HG03064 (cell line): ENCODE data around the gene KIRREL3.

Experiments used
- ATAC-seq: cut with Tn5 transposase; IDR thresholded peaks from one replicate; pipeline ENCODE4 v1.9.1; 2021; ENCODE audit warnings: low read depth; ENCODE audit not compliant: unreplicated experiment

KIRREL3 gene

GRCh38 chr11:126612671-126613070, 387.9 kb downstream of the KIRREL3 start:
- no peak for ATAC-seq

- no peak for ATAC-seq
Observed at GRCh38 chr11:126611438-126611837, 389.1 kb downstream of the KIRREL3 start.

GRCh38 chr11:126608658-126609057, 391.9 kb downstream of the KIRREL3 start:
- ATAC-seq, result no peak

DNA sequence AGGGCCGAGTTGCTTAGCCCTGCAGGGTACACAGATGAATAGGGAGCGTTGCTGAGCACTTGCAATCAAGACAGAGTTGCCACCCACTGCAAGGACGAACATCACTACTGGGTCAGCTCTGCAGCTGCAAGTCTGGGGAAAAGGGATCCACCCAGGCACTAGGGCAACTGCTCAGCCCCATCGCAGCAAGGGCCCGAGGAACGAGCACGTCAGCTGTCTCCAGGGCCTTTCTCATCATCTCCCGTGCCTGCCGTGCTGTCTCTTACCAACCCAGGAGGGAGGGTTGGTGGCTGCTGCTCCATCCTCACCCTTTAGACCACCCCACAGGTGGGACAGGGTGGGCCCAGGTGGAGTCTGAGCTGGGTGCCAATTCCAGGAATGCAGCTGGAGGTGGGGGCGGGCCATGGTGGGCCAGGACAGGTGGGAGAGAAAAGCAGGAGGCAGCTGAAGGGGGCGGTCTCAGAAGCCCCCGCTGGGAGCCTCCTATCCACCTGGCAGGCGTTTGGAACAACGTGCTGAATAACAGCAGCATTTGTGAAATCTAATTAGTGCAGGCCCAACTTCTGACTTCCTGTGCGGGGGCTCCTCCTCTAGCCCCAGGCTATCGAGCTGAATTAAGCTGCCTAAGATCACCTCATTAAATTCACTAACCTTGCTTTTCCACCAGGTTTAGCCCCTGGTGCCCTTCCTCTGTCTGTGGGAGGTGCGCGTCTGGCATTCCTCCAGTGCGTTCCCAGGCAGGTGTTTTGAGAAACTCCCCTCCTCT, 392.6 kb downstream of the KIRREL3 start:
- no peak for ATAC-seq

DNA sequence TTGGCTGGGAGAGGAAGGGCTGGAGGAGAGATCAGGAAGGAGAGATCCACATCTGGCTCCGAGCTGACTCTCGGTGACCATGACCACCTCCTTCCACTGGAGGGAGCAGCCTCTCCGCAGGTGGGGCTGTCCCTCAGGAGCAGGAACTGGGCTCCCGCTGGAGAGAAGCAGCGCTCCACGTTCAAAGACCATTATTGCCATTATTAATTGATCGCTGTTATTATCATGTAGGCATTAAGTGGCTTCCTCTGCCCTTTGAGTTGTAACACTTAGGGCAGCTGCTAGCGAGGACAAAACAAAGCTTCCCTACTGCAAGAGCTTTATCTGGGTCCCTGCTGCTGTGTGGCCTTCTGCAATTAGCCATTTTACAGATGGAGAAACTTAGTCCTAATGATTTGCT, 393.2 kb downstream of the KIRREL3 start:
- ATAC-seq, result no peak

GRCh38 chr11:126606484-126606883, 394.1 kb downstream of the KIRREL3 start:
- no peak for ATAC-seq

- ATAC-seq, result no peak
Observed at GRCh38 chr11:126604461-126604860, 396.1 kb downstream of the KIRREL3 start.

DNA sequence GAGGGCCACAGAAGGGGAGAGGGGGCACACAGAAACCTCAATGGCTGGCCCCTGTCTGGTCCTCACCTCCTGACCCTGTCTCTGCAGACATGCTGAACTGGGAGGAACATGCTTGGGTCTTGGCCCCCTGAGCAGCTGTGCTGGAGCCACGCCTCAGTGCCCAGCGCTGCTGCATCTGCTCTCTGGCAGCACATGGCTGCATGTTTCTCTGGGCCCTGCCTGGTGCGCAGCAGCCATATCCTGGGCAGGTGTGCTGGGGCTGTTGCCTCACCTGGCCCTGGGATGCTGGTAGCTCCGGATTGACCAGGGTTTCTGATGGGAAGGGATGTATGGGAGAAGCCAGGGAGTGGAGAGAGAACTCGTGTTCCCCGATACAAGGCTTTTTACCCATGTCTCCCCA, 397.1 kb downstream of the KIRREL3 start:
- ATAC-seq, result no peak

DNA sequence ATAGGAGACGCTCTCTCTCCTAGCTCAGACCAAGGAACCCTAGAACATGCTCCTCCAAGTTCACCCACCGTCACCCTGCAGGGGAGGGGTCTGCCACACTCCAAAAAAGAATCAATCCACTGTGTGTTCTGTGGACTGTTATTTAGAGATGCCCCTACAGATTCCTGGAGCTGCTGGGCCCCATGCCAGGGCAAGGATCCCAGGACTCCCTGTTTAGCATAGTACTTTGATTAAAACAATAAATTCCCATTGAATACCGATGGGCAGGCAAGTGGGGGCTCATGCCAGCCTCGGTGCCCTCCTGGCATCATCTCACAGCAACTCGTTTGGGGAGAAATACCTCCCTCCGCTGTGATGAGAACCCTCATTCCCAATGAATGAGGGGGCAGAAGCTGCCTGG, 397.6 kb downstream of the KIRREL3 start:
- ATAC-seq, result no peak

DNA sequence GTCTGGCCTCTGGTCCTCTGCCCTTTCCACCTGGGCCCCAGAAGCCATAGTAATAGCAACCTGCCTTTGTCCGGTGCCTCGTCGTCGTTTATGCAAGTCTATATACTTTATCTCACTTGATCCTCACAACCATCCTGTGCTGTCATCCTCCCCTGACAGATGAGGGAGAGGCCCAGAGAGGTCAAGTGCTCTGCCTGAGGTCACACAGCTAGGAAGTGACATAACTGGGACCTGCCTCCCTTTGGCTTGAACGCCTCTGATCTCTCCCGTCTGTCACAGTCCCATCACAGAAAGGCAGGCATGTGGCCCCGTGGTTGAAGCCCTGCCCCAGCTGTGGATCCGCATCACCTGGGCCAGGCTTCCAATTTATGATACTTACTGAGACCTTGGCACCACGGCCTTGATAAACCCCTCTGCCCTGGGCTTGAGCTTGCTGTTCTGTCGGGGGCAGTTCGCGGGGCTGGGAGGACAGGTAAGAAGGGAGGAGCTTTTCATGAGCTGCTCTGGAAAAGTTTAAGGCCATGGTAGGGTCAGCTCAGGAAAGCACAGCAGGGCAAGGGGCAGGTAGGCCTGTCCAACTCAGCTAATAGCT, 398.1 kb downstream of the KIRREL3 start:
- no peak for ATAC-seq

DNA sequence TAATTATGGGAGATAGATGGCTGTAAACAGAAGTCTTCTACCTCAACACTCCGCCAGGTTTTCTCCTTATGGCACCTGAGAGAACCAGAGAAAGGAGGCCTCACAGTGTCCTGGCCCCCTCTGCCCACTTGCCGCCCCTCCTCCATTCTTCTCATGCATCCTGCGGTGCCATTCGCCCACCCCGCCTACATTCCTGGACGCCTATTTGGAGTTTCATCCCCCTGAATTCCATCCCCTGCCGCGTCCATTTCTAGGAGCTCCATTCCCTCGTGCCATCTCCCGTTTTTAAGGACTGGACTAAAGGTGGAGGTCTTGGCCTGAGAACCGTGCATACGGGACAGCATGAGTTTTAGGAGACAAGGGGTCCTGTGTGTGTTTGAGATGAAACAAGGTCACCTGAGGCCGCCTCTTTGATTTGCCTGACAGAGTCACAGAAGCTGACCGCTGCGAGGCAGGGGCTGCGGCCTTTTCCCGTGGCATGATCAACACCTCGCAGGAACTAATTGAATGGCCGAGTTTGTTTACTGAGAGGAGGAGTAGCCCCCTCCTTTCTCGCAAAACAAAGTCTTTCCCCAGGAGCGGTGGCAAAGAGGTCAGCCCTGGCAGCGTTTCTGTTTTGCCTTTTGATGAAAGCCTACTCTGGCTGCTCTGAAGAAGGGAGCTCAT, 398.9 kb downstream of the KIRREL3 start:
- ATAC-seq, result no peak

DNA sequence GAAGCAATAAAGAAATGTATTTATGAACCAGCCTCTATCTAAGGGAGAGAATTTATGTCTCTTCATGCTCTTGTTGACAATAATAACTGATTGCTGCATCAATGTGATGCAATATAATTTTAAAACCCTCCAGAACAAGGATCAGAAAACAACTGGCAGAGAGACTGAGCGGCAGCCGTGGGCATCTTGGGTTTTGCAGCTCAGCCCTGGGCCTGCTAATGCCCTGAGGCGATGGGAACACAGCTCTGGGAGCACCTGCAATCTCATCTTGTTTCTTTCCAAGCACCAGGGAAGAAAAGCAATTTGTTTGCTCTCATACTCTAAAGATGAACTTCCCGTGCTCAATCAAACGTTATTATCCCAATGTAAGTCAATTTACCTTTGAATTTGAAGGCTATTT, 399.4 kb downstream of the KIRREL3 start:
- no peak for ATAC-seq

GRCh38 chr11:126599217-126599897, 401.2 kb downstream of the KIRREL3 start:
- ATAC-seq, result no peak

DNA sequence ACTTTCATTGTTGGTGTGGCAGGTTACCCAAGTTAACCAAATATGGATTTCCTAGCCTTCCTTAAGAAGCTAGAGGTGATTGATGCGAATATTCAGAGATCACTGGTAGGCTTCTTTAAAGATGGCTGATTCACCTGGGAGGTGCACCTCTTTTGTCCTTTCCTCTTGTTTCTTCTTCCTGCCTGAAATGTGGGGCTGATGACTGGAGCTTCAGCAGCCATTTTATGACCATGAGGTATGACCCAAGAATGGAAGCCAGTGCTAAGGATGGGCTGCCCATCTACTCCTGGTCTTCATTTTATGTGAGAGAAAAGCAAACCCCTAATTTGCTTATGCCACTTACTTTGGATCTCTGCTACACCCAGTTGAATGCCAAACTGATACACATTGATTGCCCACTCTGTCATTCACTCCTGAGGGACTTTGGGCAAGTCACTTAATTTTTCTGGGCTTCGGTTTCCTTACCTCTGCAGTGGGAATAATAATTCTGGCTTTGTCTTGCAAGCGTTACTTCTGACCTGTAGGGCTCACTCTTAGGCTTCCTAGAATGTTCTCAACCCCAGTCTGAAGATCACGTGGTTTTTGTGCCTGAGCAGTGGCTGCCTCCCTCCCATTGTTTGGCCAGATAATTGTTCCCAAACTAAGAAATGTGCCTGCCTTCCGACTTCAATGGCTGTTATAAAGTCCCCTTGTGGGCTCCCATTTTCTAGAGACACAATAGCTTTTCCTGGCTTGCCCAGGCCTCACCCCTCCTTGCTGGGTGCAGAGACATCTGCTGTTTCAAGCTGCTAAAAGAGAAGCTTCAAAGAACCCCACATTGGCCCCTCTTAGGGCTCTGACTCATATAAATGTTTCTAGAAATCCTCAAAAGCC, 402.0 kb downstream of the KIRREL3 start:
- ATAC-seq, result no peak

DNA sequence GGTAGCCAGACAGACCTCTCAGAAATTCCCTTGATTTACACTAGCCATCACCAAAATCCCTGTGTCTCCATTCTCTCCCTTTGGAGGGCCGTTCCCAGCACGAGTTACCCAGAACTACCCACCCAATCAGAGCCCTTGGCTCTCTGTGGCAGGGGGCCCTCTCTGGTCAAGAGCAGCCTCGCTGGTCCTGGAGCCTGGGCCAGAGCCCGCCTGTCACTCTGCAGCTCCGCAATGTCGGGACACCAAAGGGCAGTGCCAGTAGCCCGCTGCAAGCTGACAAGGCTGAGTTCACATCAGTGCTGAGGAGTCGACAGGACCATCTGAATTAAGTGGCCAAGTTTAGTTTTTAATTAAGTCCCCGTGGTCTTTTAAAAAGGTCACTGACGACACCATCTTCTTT, 403.5 kb downstream of the KIRREL3 start:
- no peak for ATAC-seq

GRCh38 chr11:126596474-126596873, 404.1 kb downstream of the KIRREL3 start:
- ATAC-seq, result no peak

- ATAC-seq, result no peak
Observed at GRCh38 chr11:126595560-126595959, 405.0 kb downstream of the KIRREL3 start.

DNA sequence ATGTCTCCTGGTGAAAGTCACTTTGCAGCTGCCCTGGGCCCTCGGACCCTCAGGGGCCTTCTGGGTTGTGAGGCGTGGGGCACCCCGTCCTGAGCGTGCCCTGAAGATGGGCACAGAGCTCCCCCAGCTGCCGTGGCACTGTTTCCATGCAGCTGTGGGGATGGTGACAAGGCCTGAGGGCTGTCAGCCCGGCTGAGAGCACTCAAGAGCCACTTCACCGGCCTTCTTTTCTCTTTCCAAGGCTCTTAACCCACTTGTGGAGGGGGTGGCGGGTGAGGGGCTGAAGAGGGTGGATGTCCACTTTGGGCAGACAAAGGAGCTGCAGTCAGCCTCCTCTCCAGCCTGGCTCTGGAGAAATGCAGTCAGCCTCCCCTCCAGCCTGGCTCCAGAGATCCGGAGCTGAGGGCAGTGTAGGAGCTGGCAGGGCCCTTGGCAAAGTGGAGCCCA, 405.6 kb downstream of the KIRREL3 start:
- ATAC-seq, result no peak

DNA sequence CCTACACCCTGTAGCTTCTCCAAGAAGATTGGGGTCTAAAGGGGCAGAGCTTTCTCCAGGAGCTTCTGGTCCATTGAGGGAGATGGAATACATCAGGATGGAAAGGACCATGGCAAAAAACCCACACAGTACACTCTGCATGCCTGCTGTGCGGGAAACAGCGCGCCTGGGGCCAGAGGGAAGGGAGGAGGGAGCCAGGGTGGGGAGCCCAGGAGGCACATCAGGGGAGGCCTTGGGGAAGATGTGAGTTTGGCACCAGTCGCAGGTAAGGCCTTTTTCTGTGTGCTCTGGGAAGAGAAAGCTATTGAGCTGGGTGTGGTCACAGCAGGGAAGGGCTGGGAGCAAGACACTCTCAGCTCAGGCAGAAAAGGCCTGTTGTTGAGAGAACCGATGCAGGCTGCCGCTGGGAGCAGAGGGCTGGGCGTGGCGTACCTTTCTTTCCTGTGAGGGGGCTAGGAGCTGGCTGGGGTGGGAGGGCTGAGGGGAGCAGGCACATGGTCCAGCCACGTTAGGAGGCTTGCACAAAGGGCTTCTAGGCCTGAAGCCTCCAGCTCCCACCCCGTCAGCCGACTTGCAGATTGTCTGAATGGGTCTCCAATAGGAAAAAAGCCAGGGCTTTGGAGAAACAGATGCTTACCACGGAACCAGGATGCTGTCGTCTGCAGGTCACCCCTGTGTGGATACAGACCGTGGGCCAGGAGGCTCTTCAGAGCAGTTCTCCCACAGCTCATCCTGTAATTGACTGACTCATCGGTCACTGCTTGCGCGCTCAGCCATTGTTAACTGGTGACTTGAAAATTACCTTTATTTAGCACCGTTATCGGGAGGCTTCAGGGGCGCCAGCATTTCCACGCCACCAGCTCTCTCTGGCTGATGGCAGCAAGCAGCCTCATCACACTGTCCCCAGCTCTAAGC, 407.8 kb downstream of the KIRREL3 start:
- ATAC-seq, result no peak
